HEK293 (cell line): Measurements from ENCODE around the gene IGSF3.

Experiments used
- CTCF ChIA-PET: fragments of 350-600 bp; formaldehyde crosslinking; extraction: SDS; loops from one replicate; lab custom pipeline; 2021; ENCODE audit warnings: antibody characterized with exemption; lab: Yijun Ruan, JAX
- POLR2A ChIA-PET: fragments of 300-600 bp; formaldehyde crosslinking; extraction: SDS; loops from one replicate; lab custom pipeline; 2020; ENCODE audit warnings: antibody characterized with exemption, inconsistent platforms; lab: Yijun Ruan, JAX
- H3K27ac ChIP-seq: fragments of 200-500 bp; sonication (Bioruptor generic); 2 replicates; pipeline ENCODE4 v1.5.1; 2014; ENCODE audit warnings: low read depth, low read length, control low read depth, inconsistent platforms; ENCODE audit errors: extremely low read depth
- H3K36me3 ChIP-seq, 2 experiments: fragments of 200-500 bp in 1 of 2; sonication (Bioruptor generic) in 1 of 2; 1 replicate in 1 of 2; 2 replicates in 1 of 2; pipeline ENCODE4 v1.5.1; 2014 to 2017; ENCODE audit warnings: inconsistent platforms in 2 of 2, low read length in 2 of 2; ENCODE audit not compliant: control insufficient read depth in 2 of 2, insufficient read depth in 1 of 2
- H3K4me1 ChIP-seq: fragments of 200-500 bp; sonication (Bioruptor generic); 2 replicates; pipeline ENCODE4 v1.5.1; 2014; ENCODE audit warnings: mild to moderate bottlenecking, low read length, inconsistent platforms; ENCODE audit not compliant: control insufficient read depth, insufficient read depth
- H3K4me3 ChIP-seq: 2 replicates; pipeline ENCODE4 v1.5.1; 2011; ENCODE audit warnings: low read depth, mild to moderate bottlenecking, control low read depth, low read length, moderate library complexity
- H3K9me3 ChIP-seq: fragments of 200-500 bp; sonication (Bioruptor generic); 2 replicates; pipeline ENCODE4 v1.5.1; 2014; ENCODE audit warnings: low read depth, low read length, inconsistent platforms; ENCODE audit not compliant: control insufficient read depth, insufficient read depth
- REPIN1 ChIP-seq: fragments of 450-650 bp; formaldehyde crosslinking; IDR thresholded peaks from 2 replicates; pipeline ENCODE4 v1.5.1; 2017; ENCODE audit warnings: missing biosample characterization, missing genetic modification characterization, low read depth
- SCRT2 ChIP-seq: fragments of 450-650 bp; formaldehyde crosslinking; IDR thresholded peaks from 2 replicates; pipeline ENCODE4 v1.5.1; 2016; ENCODE audit warnings: missing biosample characterization, missing genetic modification characterization
- ZBTB21 ChIP-seq: fragments of 450-650 bp; formaldehyde crosslinking; IDR thresholded peaks from 2 replicates; pipeline ENCODE4 v1.5.1; 2017; ENCODE audit warnings: missing biosample characterization, missing genetic modification characterization
- ZBTB26 ChIP-seq: fragments of 450-650 bp; formaldehyde crosslinking; optimal IDR thresholded peaks from 2 replicates; pipeline ENCODE3; 2016; ENCODE audit warnings: missing biosample characterization, mild to moderate bottlenecking, missing genetic modification characterization
- ZBTB6 ChIP-seq: fragments of 450-650 bp; formaldehyde crosslinking; IDR thresholded peaks from 2 replicates; pipeline ENCODE4 v1.5.1; 2017; ENCODE audit warnings: missing biosample characterization, missing genetic modification characterization
- ZNF138 ChIP-seq: fragments of 450-650 bp; formaldehyde crosslinking; IDR thresholded peaks from 2 replicates; pipeline ENCODE4 v1.5.1; 2016; ENCODE audit warnings: missing biosample characterization, missing genetic modification characterization, borderline replicate concordance
- ZNF292 ChIP-seq: fragments of 450-650 bp; formaldehyde crosslinking; IDR thresholded peaks from 2 replicates; pipeline ENCODE4 v1.5.1; 2016; ENCODE audit warnings: low read depth, missing biosample characterization, missing genetic modification characterization, borderline replicate concordance
- ZNF324 ChIP-seq: fragments of 450-650 bp; formaldehyde crosslinking; IDR thresholded peaks from 2 replicates; pipeline ENCODE4 v1.5.1; 2016; ENCODE audit warnings: missing biosample characterization, missing genetic modification characterization
- ZNF433 ChIP-seq: fragments of 450-650 bp; formaldehyde crosslinking; IDR thresholded peaks from 2 replicates; pipeline ENCODE4 v1.5.1; 2016; ENCODE audit warnings: missing biosample characterization, missing genetic modification characterization, low read depth
- ZNF544 ChIP-seq: fragments of 450-650 bp; formaldehyde crosslinking; IDR thresholded peaks from 2 replicates; pipeline ENCODE4 v1.5.0; 2017; ENCODE audit warnings: missing biosample characterization, missing genetic modification characterization
- ZNF621 ChIP-seq: fragments of 450-650 bp; formaldehyde crosslinking; IDR thresholded peaks from 2 replicates; pipeline ENCODE4 v1.5.1; 2017; ENCODE audit warnings: missing biosample characterization, missing genetic modification characterization
- ZNF843 ChIP-seq: fragments of 450-650 bp; formaldehyde crosslinking; IDR thresholded peaks from 2 replicates; pipeline ENCODE4 v1.5.1; 2016; ENCODE audit warnings: missing biosample characterization, missing genetic modification characterization
- TF ChIP-seq, protein P1 (sequence below): fragments of 450-650 bp; formaldehyde crosslinking; IDR thresholded peaks from 2 replicates; pipeline ENCODE4 v1.5.1; 2017; ENCODE audit warnings: missing biosample characterization, missing genetic modification characterization
- TF ChIP-seq, protein P2 (sequence below): sonication (generic); formaldehyde crosslinking; IDR thresholded peaks from 2 replicates; pipeline ENCODE4 v1.8.1; 2022; ENCODE audit warnings: mild to moderate bottlenecking, moderate library complexity, missing genetic modification reagents
- TF ChIP-seq, protein P3 (sequence below): fragments of 450-650 bp; formaldehyde crosslinking; IDR thresholded peaks from 2 replicates; pipeline ENCODE4 v1.5.1; 2017; ENCODE audit warnings: missing biosample characterization, missing genetic modification characterization

The IGSF3 gene

DNA sequence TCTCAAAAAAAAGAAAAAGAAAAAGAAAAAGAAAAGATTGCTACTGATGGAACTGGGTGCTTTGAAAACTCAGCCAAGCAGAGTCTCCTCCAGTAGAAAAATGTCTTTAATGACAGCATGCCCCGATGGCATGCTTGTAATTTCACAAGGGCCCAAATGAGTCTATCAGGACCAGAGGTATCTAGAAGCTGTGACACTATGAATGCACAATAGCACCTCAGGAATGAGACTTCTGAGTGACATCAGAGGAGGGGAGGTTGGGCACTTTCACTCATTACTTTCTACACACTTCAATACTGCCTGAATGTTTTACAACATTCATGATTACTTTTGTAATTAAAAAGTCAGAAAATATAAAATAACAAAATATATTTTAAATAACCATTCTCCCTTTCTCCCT is 81.6 kb downstream of the IGSF3 start (continued):
- TF ChIP-seq ZNF843 (tag by site-specific recombination) (no peak), ZNF324 (no peak), ZBTB6 (tag by site-specific recombination) (no peak), ZNF292 (no peak), ZBTB21 (tag by site-specific recombination) (no peak), REPIN1 (tag by site-specific recombination) (no peak)

GRCh38 chr1:116581323-116581885 is 86.1 kb downstream of the IGSF3 start:
- POLR2A ChIA-PET, result no interaction called here
- no peak overlapping the region for H3K4me3 ChIP-seq
- no peaks in the 10 kb centered on the region for H3K9me3 ChIP-seq
- no peaks in the 10 kb centered on the region for H3K4me1 ChIP-seq
- CTCF ChIA-PET, result interaction anchor here (1.7 kb wide), 1 partner anchor 15 kb away, joined by 6 read pairs; no protein-coding TSS in a partner anchor
- peaks cover 0 to 43% of the 10 kb centered on the region in 2 experiments; a peak in 1 of 3 replicates for H3K36me3 ChIP-seq
- no peak overlapping the region for H3K27ac ChIP-seq
- TF ChIP-seq SCRT2 (peak; percentile 55), ZNF138 (tag by site-specific recombination) (no peak), ZNF433 (tag by site-specific recombination) (no peak), ZBTB26 (tag by site-specific recombination) (no peak), ZNF621 (tag by site-specific recombination) (no peak), ZNF544 (no peak)
- TF ChIP-seq, protein P1, sequence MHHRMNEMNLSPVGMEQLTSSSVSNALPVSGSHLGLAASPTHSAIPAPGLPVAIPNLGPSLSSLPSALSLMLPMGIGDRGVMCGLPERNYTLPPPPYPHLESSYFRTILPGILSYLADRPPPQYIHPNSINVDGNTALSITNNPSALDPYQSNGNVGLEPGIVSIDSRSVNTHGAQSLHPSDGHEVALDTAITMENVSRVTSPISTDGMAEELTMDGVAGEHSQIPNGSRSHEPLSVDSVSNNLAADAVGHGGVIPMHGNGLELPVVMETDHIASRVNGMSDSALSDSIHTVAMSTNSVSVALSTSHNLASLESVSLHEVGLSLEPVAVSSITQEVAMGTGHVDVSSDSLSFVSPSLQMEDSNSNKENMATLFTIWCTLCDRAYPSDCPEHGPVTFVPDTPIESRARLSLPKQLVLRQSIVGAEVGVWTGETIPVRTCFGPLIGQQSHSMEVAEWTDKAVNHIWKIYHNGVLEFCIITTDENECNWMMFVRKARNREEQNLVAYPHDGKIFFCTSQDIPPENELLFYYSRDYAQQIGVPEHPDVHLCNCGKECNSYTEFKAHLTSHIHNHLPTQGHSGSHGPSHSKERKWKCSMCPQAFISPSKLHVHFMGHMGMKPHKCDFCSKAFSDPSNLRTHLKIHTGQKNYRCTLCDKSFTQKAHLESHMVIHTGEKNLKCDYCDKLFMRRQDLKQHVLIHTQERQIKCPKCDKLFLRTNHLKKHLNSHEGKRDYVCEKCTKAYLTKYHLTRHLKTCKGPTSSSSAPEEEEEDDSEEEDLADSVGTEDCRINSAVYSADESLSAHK (tag by site-specific recombination), result no peak
- TF ChIP-seq, protein P2, sequence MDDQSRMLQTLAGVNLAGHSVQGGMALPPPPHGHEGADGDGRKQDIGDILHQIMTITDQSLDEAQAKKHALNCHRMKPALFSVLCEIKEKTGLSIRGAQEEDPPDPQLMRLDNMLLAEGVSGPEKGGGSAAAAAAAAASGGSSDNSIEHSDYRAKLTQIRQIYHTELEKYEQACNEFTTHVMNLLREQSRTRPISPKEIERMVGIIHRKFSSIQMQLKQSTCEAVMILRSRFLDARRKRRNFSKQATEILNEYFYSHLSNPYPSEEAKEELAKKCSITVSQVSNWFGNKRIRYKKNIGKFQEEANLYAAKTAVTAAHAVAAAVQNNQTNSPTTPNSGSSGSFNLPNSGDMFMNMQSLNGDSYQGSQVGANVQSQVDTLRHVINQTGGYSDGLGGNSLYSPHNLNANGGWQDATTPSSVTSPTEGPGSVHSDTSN (CRISPR knock-in tag), result no peak
- TF ChIP-seq, protein P3, sequence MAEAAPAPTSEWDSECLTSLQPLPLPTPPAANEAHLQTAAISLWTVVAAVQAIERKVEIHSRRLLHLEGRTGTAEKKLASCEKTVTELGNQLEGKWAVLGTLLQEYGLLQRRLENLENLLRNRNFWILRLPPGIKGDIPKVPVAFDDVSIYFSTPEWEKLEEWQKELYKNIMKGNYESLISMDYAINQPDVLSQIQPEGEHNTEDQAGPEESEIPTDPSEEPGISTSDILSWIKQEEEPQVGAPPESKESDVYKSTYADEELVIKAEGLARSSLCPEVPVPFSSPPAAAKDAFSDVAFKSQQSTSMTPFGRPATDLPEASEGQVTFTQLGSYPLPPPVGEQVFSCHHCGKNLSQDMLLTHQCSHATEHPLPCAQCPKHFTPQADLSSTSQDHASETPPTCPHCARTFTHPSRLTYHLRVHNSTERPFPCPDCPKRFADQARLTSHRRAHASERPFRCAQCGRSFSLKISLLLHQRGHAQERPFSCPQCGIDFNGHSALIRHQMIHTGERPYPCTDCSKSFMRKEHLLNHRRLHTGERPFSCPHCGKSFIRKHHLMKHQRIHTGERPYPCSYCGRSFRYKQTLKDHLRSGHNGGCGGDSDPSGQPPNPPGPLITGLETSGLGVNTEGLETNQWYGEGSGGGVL (tag by site-specific recombination), result no peak
- TF ChIP-seq, all 188 proteins: peak for 1
